ENCODE measurements around the gene KLLN. TPM values are rescaled to one million over a fixed set of nuclear protein-coding genes. Genes with fewer than 3 reads are reported as not detected.
"Not testable (repeated sequence)": the region's sequence is repeated elsewhere in the genome, so short reads cannot be mapped to it uniquely, and the experiment has no call there.

KLLN gene
- 0.82 TPM for total RNA-seq

GRCh38 chr10:87863053-87863943 is at the start of gene KLLN, which contains the start of gene PTEN:
Gene KLLN (minus strand): TSS chr10:87863533. CDS start chr10:87862487, 1,046 bp downstream.
Gene PTEN (plus strand): TSS chr10:87863625. CDS start chr10:87864470, 845 bp downstream.
- no peak for FAIRE-seq
- peak; percentile 80 to 91 for DNase-seq (ENCODE audit: low spot score in 2 of 2)

- FAIRE-seq; DNase-seq (ENCODE audit: low spot score in 2 of 2): not testable (repeated sequence)
Observed at GRCh38 chr10:87903396-87903795, 40.1 kb upstream of the KLLN start.

GRCh38 chr10:87897957-87898356 is 34.6 kb upstream of the KLLN start:
- not testable (repeated sequence) for FAIRE-seq; DNase-seq (ENCODE audit: low spot score in 2 of 2)

GRCh38 chr10:87896216-87896615 is 32.9 kb upstream of the KLLN start:
- no peak for DNase-seq (ENCODE audit: low spot score in 2 of 2)
- no peak for FAIRE-seq

GRCh38 chr10:87895430-87895829 is 32.1 kb upstream of the KLLN start:
- FAIRE-seq: no peak
- no peak for DNase-seq (ENCODE audit: low spot score in 2 of 2)

GRCh38 chr10:87887548-87888289 is 24.4 kb upstream of the KLLN start:
- no peak for DNase-seq (ENCODE audit: low spot score in 2 of 2)
- no peak for FAIRE-seq

- DNase-seq (ENCODE audit: low spot score in 2 of 2) (no peak), FAIRE-seq (no peak)
Observed at GRCh38 chr10:87887146-87887545, 23.8 kb upstream of the KLLN start.

GRCh38 chr10:87886635-87887034 is 23.3 kb upstream of the KLLN start:
- FAIRE-seq: no peak

GRCh38 chr10:87882555-87883294 is 19.4 kb upstream of the KLLN start:
- FAIRE-seq (no peak), DNase-seq (ENCODE audit: low spot score in 2 of 2) (no peak)

More at GRCh38 chr10:87886635-87887034, 23.3 kb upstream of the KLLN start:
- DNase-seq (ENCODE audit: low spot score in 2 of 2): no peak

- DNase-seq (ENCODE audit: low spot score in 2 of 2); FAIRE-seq: not testable (repeated sequence)
Observed at GRCh38 chr10:87881373-87882059, 18.2 kb upstream of the KLLN start.

GRCh38 chr10:87880336-87880735 is 17.0 kb upstream of the KLLN start:
- DNase-seq (ENCODE audit: low spot score in 2 of 2) (no peak), FAIRE-seq (no peak)

GRCh38 chr10:87878664-87879459 is 15.5 kb upstream of the KLLN start:
- DNase-seq (ENCODE audit: low spot score in 2 of 2) (no peak), FAIRE-seq (no peak)

- DNase-seq (ENCODE audit: low spot score in 2 of 2): no peak
- peak; percentile 78 for FAIRE-seq
Observed at GRCh38 chr10:87875929-87876571, 12.7 kb upstream of the KLLN start.

- FAIRE-seq: no peak
- no peak for DNase-seq (ENCODE audit: low spot score in 2 of 2)
Observed at GRCh38 chr10:87873656-87874055, 10.3 kb upstream of the KLLN start.

- FAIRE-seq (no peak), DNase-seq (ENCODE audit: low spot score in 2 of 2) (no peak)
Observed at GRCh38 chr10:87872828-87873227, 9.5 kb upstream of the KLLN start.

- DNase-seq (ENCODE audit: low spot score in 2 of 2) (no peak), FAIRE-seq (no peak)
Observed at GRCh38 chr10:87869773-87870551, 6.6 kb upstream of the KLLN start.

- not testable (repeated sequence) for DNase-seq (ENCODE audit: low spot score in 2 of 2); FAIRE-seq
Observed at GRCh38 chr10:87869139-87869538, 5.8 kb upstream of the KLLN start.

- DNase-seq (ENCODE audit: low spot score in 2 of 2) (no peak), FAIRE-seq (no peak)
Observed at GRCh38 chr10:87868277-87868676, 4.9 kb upstream of the KLLN start.

Data from frontal cortex (tissue), 4 donors.